LNCaP clone FGC (cell line): ENCODE measurements around the gene BCAS3.

Experiments used
- DNase-seq: peaks from one replicate; pipeline ENCODE4 v3.0.0-alpha.2; 2011; ENCODE audit warnings: low read depth
- H3K4me3 ChIP-seq: 2 replicates; pipeline ENCODE4 v1.5.1; 2011; ENCODE audit warnings: mild to moderate bottlenecking, low read depth, low read length, control low read depth
- TF ChIP-seq, protein P1 (sequence below): IDR thresholded peaks from 2 replicates; pipeline ENCODE4 v1.5.1; 2012; ENCODE audit warnings: mild to moderate bottlenecking; ENCODE audit not compliant: control insufficient read depth, insufficient read depth; ENCODE audit errors: extremely low read depth

BCAS3 gene

DNA sequence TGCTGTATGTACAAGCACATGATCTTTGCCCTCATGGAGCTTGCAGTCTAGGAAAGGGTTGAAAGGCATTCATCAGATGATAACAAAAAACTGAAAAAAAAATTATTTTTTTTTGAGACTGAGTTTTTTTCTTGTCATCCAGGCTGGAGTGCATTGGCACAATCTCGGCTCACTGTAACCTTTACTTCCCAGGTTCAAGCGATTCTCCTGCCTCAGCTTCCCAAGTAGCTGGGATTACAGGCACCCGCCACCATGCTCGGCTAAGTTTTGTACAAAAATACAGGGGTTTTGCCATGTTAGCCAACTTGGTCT lies 38.7 kb upstream of the BCAS3 start:
- no peak for DNase-seq
- no peak overlapping the region for H3K4me3 ChIP-seq
- TF ChIP-seq, protein P1, sequence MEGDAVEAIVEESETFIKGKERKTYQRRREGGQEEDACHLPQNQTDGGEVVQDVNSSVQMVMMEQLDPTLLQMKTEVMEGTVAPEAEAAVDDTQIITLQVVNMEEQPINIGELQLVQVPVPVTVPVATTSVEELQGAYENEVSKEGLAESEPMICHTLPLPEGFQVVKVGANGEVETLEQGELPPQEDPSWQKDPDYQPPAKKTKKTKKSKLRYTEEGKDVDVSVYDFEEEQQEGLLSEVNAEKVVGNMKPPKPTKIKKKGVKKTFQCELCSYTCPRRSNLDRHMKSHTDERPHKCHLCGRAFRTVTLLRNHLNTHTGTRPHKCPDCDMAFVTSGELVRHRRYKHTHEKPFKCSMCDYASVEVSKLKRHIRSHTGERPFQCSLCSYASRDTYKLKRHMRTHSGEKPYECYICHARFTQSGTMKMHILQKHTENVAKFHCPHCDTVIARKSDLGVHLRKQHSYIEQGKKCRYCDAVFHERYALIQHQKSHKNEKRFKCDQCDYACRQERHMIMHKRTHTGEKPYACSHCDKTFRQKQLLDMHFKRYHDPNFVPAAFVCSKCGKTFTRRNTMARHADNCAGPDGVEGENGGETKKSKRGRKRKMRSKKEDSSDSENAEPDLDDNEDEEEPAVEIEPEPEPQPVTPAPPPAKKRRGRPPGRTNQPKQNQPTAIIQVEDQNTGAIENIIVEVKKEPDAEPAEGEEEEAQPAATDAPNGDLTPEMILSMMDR, result no peak

DNA sequence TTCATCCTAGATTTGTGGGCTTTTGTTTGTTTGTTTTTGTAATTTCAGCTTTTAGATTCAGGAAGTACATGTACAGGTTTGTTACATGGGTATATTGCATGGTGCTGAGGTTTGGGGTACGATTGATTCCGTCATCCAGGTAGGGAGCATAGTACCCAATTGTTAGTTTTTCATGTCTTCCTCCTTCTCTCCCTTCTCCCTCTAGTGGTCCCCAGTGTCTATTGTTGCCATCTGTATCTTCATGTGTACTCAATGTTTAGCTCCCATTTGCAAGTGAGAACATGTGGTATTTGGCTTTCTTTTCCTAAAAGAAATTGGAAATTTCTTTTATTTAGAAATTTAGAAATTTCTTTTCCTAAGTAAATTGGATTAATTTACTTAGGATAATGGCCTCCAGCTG lies 37.1 kb upstream of the BCAS3 start:
- no peak overlapping the region for H3K4me3 ChIP-seq
- no peak for DNase-seq
- TF ChIP-seq, protein P1, result peak; percentile 20; the same call in 1 of the 2 replicates

DNA sequence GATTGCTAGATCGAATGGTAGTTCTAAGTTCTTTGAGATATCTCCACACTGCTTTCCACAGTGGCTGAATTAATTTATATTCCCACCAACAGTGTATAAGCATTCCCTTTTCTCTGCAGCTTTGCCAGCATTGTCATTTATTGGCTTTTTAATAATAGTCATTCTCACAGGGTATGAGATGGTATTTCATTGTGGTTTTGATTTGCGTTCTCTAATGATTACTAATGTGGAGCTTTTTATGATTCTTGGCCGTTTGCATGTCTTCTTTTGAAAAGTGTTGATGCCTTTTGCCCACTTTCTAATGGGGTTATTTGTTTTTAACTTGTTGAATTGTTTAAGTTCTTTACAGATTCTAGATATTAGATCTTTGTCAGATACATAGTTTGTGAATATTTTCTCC lies 36.5 kb upstream of the BCAS3 start:
- no peak for DNase-seq
- TF ChIP-seq, protein P1, result no peak
- no peak overlapping the region for H3K4me3 ChIP-seq

DNA sequence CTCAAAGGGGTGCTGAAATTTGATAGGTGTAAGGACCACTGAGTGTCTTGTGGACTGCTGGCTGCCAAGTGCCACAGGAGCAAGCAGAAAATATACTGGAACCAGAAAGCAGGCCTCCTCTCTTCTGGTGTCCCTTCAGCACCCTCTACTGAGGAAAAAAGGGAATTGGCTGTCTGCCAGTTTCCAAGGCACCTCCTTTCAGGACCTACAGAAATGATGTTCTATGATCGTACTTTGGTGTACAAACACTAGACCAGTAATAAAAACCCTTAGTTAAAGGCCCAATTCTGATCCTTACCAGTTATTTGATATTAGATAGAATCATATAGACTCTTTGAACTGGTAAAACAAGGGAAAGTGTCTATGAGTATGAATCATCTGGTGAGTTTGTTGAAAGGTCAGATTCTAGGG lies 35.8 kb upstream of the BCAS3 start:
- TF ChIP-seq, protein P1, result peak; percentile 66
- peak; percentile 71 for DNase-seq

GRCh38 chr17:60645918-60646523 lies 31.6 kb upstream of the BCAS3 start:
- DNase-seq, result no peak
- TF ChIP-seq, protein P1, result no peak

More for the DNA sequence above, 35.8 kb upstream of the BCAS3 start:
- no peak overlapping the region for H3K4me3 ChIP-seq

DNA sequence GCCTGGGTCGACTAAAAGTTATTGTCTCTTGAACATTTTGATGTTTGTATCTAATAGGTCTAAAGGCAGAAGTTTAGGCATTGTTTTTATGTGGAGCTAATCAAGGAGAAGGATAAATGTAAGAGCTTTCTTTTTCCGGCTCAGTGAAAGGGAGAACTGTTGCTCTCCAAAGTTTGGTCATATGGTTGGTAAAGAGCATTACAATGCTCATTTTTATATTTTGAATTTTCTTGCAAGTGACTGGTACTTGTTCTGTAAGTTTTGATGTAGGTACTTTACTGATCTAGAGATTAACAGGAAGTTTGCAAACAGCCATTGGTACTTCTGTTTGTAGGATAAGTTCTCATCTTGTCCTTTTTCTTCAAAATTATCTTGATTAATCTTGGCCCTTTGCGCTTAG lies 30.9 kb upstream of the BCAS3 start:
- no peak for DNase-seq

More at GRCh38 chr17:60645918-60646523, 31.6 kb upstream of the BCAS3 start:
- H3K4me3 ChIP-seq, result no peak overlapping the region

More for the DNA sequence above, 30.9 kb upstream of the BCAS3 start:
- TF ChIP-seq, protein P1, result no peak
- no peak overlapping the region for H3K4me3 ChIP-seq
